ENCODE data around the gene IFITM2. TPM values are rescaled to one million over a fixed set of nuclear protein-coding genes. Genes with fewer than 3 reads are reported as not detected.
"Not testable (repeated sequence)": the region's sequence is repeated elsewhere in the genome, so short reads cannot be mapped to it uniquely, and the experiment has no call there.

The IFITM2 gene
- total and polyA plus RNA-seq, 2 donors (not counting 1 experiment from before 2014, with no cell fraction given): 72.1 to 451 TPM

GRCh38 chr11:319121-319887 is 11.7 kb downstream of the IFITM2 start:
- H3K27ac Mint-ChIP-seq: peak overlapping the region; percentile 67
- Histone ChIP-seq H3K79me2 (ENCODE audit: control insufficient read depth, insufficient read depth, low read length) (peaks cover 12% of the 10 kb centered on the region), H3K4me3 (ENCODE audit: control extremely low read depth in 1 of 5, extremely low read depth in 1 of 5, insufficient read depth in 1 of 5, low read depth in 2 of 5, low read length in 4 of 5) (peak overlapping the region in 4 of 5 experiments; percentile 37 to 55 (median 50)), H3K9ac (ENCODE audit: low read length) (peak overlapping the region; percentile 47), H3K4me2 (replicated peaks; ENCODE audit: low read depth, low read length, poor library complexity, severe bottlenecking) (peak overlapping the region; percentile 57), H3K4me1 (ENCODE audit: control insufficient read depth in 2 of 2, insufficient read depth in 2 of 2, low read length in 2 of 2) (peaks cover 22 to 42% of the 10 kb centered on the region in 2 donors), H2AFZ (ENCODE audit: insufficient read depth, low read depth, low read length, poor library complexity, severe bottlenecking) (peak overlapping the region; percentile 38), H3K27ac (ENCODE audit: low read length in 2 of 2) (peak overlapping the region in 1 of 2 donors; percentile 43)
- whole genome bisulfite sequencing (ENCODE audit: insufficient coverage): 59% methylated on average over 9 of the region's 29 CpGs
- POLR2A ChIA-PET; H3K36me3 ChIP-seq (replicated peaks in 1 of 2; ENCODE audit: control extremely low read depth in 1 of 2, control insufficient read depth in 1 of 2, extremely low read depth in 1 of 2, insufficient read depth in 2 of 2, low read length in 1 of 2); H4K20me1 ChIP-seq (ENCODE audit: control insufficient read depth, insufficient read depth, low read length, poor library complexity, severe bottlenecking); intact Hi-C loops (cut with micrococcal nuclease); H3K9me3 Mint-ChIP-seq (ENCODE audit: insufficient read depth); H3K9me3 ChIP-seq (ENCODE audit: control extremely low read depth in 1 of 3, control insufficient read depth in 2 of 3, insufficient read depth in 1 of 3, low read length in 2 of 3); H3K27me3 Mint-ChIP-seq; H3K27me3 ChIP-seq (replicated peaks in 1 of 4; ENCODE audit: control extremely low read depth in 1 of 4, control insufficient read depth in 3 of 4, insufficient read depth in 4 of 4, low read length in 3 of 4): not testable (repeated sequence)
- CTCF ChIA-PET: interaction anchor here (1.4 kb wide), 1 partner anchor 68 kb away, joined by 3 read pairs; no protein-coding TSS in a partner anchor
- peak; percentile 7 for ATAC-seq (ENCODE audit: low read depth)
- H3K4me3 Mint-ChIP-seq: peak overlapping the region; percentile 83
- peak; percentile 20 for DNase-seq
- peaks cover 37% of the 10 kb centered on the region for H3K4me1 Mint-ChIP-seq

GRCh38 chr11:319888-320273 is 12.3 kb downstream of the IFITM2 start:
- peak overlapping the region; percentile 67 for H3K27ac Mint-ChIP-seq
- H3K9ac ChIP-seq (ENCODE audit: low read length); H3K9me3 ChIP-seq (ENCODE audit: control extremely low read depth in 1 of 3, control insufficient read depth in 2 of 3, insufficient read depth in 1 of 3, low read length in 2 of 3); H3K9me3 Mint-ChIP-seq (ENCODE audit: insufficient read depth); POLR2A ChIA-PET; H3K27me3 Mint-ChIP-seq; H4K20me1 ChIP-seq (ENCODE audit: control insufficient read depth, insufficient read depth, low read length, poor library complexity, severe bottlenecking); H2AFZ ChIP-seq (ENCODE audit: insufficient read depth, low read depth, low read length, poor library complexity, severe bottlenecking); H3K4me3 ChIP-seq (ENCODE audit: control extremely low read depth in 1 of 5, extremely low read depth in 1 of 5, insufficient read depth in 1 of 5, low read depth in 2 of 5, low read length in 4 of 5); H3K36me3 ChIP-seq (replicated peaks in 1 of 2; ENCODE audit: control extremely low read depth in 1 of 2, control insufficient read depth in 1 of 2, extremely low read depth in 1 of 2, insufficient read depth in 2 of 2, low read length in 1 of 2); H3K27ac ChIP-seq (ENCODE audit: low read length in 2 of 2); ATAC-seq (ENCODE audit: low read depth); intact Hi-C loops (cut with micrococcal nuclease); H3K27me3 ChIP-seq (replicated peaks in 1 of 4; ENCODE audit: control extremely low read depth in 1 of 4, control insufficient read depth in 3 of 4, insufficient read depth in 4 of 4, low read length in 3 of 4); DNase-seq: not testable (repeated sequence)
- peak overlapping the region; percentile 83 for H3K4me3 Mint-ChIP-seq
- CTCF ChIA-PET: interaction anchor here (1.1 to 1.4 kb wide), 2 partner anchors 13 to 69 kb away, joined by 3 to 4 read pairs; partner anchors contain the start of gene IFITM2
- Histone ChIP-seq H3K4me2 (replicated peaks; ENCODE audit: low read depth, low read length, poor library complexity, severe bottlenecking) (peak overlapping the region; percentile 57), H3K79me2 (ENCODE audit: control insufficient read depth, insufficient read depth, low read length) (peaks cover 11% of the 10 kb centered on the region), H3K4me1 (ENCODE audit: control insufficient read depth in 2 of 2, insufficient read depth in 2 of 2, low read length in 2 of 2) (peaks cover 21 to 42% of the 10 kb centered on the region in 2 donors)
- H3K4me1 Mint-ChIP-seq: peaks cover 37% of the 10 kb centered on the region
- WGBS (ENCODE audit: insufficient coverage): 60% methylated on average over 1 of the region's 10 CpGs

All from B cell (primary cell).